Dermis blood vessel endothelial cell (primary cell): Measurements from ENCODE around the gene ANXA11. TPM values are rescaled to one million over a fixed set of nuclear protein-coding genes. Genes with fewer than 3 reads are reported as not detected.
"Not testable (repeated sequence)": the region's sequence is repeated elsewhere in the genome, so short reads cannot be mapped to it uniquely, and the experiment has no call there.

Experiments used
- DNase-seq: peaks from one replicate; pipeline ENCODE4 v3.0.0; 2010
- total RNA-seq: library from RNA; depleted of rRNA; stranded (reverse); fragments of >200 nt; gene quantifications from 2 replicates; pipeline ENCODE4 v1.2.3, GENCODE V29; 2014

ANXA11 gene
- total RNA-seq, result 33.7 and 54.9 TPM in 2 replicates

- peak; percentile 73 for DNase-seq
Measured at GRCh38 chr10:80205477-80206276, at the start of gene ANXA11. ANXA11 (minus strand) TSS chr10:80205537; CDS start chr10:80172861, 32,676 bp downstream.

DNA sequence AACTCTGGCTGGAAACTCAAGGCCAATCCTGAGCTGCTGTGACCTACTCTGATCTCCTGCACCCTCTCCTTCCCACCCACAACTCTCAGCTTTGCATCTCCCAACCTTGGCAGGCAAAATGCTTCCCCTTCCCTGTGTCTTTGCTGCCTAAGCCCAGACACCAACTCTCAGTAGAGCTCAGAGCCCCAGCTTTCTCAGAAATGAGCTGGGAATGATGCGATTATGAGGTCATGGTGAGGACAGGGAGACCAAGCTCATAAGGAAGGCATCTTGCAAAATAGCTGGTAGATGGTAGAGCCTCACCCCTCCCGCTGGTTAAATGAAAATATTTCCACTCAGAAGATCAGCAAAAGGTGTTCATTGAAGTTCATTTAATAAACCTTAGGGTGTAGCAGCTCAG is 49.4 kb upstream of the ANXA11 start:
- not testable (repeated sequence) for DNase-seq

- DNase-seq, result not testable (repeated sequence)
Measured at GRCh38 chr10:80253963-80254271, 48.6 kb upstream of the ANXA11 start.

DNA sequence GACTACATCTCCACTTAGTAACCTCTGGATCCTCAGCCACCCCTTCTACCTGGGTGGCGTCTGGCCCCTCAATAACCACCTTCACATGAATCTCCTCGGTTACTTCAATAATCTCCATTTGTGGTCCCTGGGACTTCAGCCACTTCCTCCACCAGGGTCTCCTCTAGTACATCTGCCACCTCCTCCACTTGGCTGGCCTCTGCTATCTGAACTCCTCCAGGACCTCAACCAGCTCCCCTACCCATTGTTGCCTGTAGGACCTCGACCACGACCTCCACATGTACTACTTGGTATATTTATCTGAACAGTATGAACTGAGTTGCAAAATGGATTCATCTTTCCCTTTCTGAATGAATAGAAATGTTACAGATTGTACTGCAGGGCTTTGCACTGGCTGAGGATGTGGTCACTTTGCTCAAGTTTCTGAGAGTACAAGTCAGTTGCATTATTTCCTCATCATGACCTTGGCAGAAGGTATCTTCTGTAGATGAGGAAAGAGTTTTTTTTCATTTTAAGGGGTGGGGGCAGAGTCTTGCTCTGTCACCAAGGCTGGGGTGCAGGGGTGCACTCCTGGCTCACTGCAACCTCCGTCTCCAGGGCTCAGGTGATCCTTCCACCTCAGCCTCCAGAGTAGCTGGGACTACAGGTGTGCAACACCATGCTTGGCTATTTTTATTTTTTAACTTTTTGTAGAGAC is 48.1 kb upstream of the ANXA11 start:
- DNase-seq, result no peak

DNA sequence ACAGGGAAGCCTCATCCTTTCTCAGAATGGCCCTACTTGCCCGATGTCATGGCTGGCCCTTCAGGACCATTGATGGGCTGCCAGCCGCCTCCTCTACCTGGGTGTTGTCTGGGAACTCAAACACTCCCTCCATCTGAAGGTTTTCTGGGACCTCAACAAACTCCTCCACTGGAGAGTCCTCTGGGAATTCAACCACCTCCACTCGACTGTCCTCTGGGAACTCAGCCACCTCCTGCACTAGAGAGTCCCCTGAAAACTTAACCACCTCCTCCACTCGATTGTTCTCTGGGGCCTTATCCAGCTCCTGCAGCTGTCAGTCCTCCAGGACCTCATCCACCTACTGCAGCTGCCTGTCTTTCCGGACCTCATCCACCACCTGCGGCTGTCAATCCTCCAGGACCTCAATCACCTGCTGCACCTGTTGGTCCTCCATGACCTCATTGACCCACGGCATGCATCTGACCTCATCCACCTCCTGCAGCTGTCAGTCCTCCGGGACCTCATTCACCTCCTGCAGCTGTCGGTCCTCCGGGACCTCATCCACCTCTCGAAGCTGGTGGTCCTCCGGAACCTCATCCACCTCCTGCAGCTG is 47.1 kb upstream of the ANXA11 start:
- no peak for DNase-seq

DNA sequence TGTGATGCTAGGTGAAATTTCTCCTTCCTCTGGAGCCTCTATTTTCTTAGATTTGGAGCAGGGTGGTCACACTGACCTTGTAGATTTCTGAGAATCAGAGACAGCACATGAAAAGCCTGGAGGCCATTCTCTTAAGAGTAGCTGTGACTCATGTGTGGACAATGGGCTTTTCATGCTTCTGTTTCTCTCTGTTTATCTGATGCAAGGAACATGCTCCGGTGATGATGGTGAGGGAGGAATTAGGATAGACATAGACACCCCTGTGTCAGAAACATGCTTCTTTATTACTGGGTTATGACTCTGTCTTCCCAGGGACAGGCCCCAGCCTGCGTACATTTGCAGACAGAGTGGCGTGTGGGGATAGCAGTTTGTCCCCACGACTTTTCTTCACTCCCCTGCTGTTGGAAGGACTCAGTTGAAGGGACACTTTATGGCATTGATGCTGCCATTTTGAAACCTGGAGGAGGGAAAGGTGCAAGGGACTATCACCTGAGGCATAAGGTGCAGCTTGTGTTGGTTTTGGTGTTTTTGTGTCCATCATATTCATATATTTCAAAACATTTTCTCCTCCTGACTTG is 46.5 kb upstream of the ANXA11 start:
- DNase-seq, result not testable (repeated sequence)

- not testable (repeated sequence) for DNase-seq
Measured at GRCh38 chr10:80250399-80250798, 45.1 kb upstream of the ANXA11 start.

DNA sequence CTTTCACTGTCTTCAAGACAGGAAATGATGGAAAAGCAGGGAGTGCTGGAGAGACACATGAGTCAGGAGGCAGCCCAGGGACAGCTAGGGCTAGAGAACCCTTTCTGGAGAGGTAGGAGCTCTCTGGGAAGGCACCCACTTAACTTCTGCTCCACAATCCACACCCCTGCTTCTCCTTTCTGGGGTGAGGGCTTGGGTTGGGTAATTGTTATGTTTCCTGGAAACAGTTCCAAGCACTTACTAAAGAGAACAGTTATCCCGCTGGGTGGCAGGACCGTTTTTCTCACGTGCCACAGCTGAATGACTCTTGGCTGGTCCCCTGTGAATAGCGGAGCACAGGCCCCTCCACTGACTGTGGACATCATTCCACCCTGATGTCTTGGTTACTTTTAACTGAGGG is 44.6 kb upstream of the ANXA11 start:
- DNase-seq, result not testable (repeated sequence)

GRCh38 chr10:80247611-80248010 is 42.3 kb upstream of the ANXA11 start:
- not testable (repeated sequence) for DNase-seq

- not testable (repeated sequence) for DNase-seq
Measured at GRCh38 chr10:80244371-80244770, 39.0 kb upstream of the ANXA11 start.

DNA sequence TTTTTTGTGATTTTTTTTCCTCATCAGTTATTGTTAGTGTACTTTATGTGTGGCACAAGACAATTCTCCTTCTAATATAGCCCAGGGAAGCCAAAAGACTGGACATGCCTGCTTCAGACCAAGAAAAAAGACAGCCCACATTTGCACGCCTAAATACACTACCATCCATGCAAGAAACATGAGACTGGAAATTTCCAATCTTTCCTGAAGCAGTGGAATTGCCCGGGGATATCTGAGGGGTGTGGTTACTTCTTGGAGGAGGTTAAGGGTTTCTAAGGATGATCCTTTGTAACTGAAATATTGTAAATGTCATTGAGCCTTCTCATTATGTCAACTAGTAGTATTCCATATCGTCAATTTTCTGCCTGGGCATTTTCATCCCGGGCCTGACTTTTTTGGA is 37.0 kb upstream of the ANXA11 start:
- not testable (repeated sequence) for DNase-seq

- not testable (repeated sequence) for DNase-seq
Measured at GRCh38 chr10:80236457-80236856, 31.1 kb upstream of the ANXA11 start.

GRCh38 chr10:80234331-80235235 is 29.2 kb upstream of the ANXA11 start:
- not testable (repeated sequence) for DNase-seq

DNA sequence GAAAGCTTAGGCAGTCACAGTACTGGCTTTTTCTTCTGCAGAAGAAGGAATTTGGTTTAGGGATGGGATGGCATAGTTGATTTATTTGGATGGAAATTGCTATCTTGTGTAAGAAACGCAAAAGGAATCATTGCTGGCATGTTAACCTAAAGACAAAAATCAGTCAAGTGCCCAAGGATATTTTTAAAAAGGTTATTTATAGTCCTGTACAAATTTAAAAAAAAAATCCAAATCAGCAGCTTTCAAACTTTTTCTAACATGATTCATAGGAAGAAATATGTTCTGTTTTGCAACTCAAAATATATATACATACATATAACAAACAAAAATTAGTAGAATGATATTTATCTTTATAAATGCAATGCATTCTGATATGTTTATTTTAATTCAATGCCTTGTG is 28.5 kb upstream of the ANXA11 start:
- DNase-seq, result not testable (repeated sequence)

- not testable (repeated sequence) for DNase-seq
Measured at GRCh38 chr10:80226723-80227122, 21.4 kb upstream of the ANXA11 start.

GRCh38 chr10:80223031-80223419 is 17.7 kb upstream of the ANXA11 start:
- DNase-seq, result not testable (repeated sequence)

- not testable (repeated sequence) for DNase-seq
Measured at GRCh38 chr10:80218878-80219277, 13.5 kb upstream of the ANXA11 start.

DNA sequence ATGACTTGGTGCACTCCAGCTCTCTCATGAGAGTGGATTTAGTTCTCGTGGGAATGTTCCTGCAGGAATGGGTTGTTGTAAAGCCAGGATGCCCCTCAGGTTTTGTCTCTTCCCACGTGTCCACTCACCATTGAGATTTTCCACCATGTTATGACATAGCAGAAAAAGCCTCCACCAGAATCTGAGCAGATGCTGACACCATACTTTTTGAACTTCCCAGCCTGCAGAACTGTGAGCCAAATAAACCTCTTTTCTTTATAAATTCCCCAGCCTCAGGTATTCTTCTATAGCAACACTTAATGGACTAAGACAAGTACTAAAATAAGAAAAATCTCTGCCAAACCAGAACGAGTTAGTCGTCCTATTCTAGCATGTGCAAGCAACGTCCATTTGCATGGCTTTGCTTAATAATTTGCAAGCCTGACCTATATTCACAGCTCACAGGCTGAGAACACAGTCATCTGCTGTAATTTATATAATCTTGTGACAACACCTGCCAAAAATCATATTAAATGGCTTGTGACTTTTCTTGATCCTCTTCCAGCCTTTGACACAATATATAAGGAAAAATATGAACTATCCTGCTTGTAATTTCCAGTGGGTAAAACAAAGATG is 9.1 kb upstream of the ANXA11 start:
- not testable (repeated sequence) for DNase-seq

GRCh38 chr10:80212535-80213115 is 7.3 kb upstream of the ANXA11 start:
- not testable (repeated sequence) for DNase-seq

GRCh38 chr10:80211786-80212185 is 6.4 kb upstream of the ANXA11 start:
- DNase-seq, result no peak

DNA sequence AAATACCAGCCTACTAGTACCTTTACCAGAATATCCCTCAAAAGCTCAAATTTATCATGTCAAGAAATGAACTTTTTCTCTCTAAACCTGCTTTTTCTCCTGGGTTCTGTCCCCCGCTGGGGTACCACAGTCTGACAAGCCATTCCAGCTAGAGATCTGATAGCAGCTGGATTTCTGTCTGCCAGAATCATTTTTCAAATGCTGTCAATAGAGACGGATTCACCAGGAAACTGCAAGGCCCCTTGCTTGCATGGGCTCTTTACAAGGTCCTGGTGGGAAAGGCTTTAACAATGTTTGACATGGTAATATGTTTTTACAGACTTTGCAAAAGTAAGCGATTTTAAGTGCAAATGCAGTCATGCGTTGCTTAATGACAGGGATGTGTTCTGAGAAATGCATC is 4.9 kb upstream of the ANXA11 start:
- DNase-seq, result no peak
